Stimulated activated CD4-positive, alpha-beta T cell treated with anti-CD3 and anti-CD28 coated beads, TNF-alpha, amount 100 ng/mL, for 1 hour (primary cell): ENCODE data around the gene ELOVL6.

Experiments
- DNase-seq, 3 donors: peaks; one replicate each; pipeline ENCODE4 v3.0.0-alpha.2; 2020; ENCODE audit warnings: low read depth in 3 of 3, low spot score in 1 of 3

Gene ELOVL6

GRCh38 chr4:109996526-109996925 lies 201.9 kb downstream of the ELOVL6 start:
- DNase-seq, result no peak
